ENCODE results near the gene PKD1.

The PKD1 gene

DNA sequence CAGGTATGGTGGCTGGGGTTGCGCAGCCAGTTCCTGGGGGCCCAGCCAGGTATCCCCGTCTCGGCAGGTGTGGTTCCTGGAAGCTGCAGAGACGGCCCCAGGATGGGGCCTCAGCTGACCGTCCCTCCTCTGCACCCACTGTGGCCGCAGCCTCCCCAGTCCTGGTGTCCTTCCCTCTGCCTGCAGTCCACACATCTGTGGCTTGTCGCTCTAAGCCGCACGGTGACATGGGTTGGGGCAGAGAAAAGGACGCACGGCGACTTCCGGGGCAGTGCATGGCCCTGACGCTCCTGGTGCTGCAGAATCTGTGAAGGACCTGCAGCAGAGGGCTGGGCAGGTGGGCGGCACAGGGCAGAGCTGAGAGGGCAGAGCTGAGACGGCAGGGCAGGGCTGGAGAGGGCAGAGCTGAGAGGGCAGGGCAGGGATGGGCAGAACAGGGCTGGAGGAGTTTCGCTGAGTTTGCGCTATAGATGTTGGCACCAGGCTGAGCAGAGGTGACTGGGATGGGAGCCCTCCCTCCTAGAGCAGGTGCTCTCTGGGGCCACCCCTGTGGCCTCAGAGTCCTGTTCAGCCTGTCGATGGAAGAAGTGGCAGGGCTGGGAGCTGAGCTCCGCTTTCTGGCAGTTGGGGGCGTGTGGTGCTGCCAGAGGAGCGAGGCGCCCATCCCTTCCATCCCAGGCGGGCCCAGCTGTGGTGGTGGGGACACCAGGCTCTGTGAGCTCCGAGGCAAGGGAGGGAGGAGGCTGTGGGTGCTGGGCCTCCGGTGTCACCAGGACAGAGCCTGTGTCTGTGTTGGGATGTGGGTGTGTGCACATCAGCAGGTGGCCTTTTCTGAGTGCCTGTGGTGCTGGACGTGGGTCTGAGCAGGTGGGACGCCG lies 64.9 kb downstream of the PKD1 start:
- in situ Hi-C loops (cut with MboI; ENCODE audit: low pct_unique_long_range_greater_than_20kb, low sequenced_read_pairs, unreplicated experiment): no loop called here
- DNase-seq (ENCODE audit: low spot score): no peak

DNA sequence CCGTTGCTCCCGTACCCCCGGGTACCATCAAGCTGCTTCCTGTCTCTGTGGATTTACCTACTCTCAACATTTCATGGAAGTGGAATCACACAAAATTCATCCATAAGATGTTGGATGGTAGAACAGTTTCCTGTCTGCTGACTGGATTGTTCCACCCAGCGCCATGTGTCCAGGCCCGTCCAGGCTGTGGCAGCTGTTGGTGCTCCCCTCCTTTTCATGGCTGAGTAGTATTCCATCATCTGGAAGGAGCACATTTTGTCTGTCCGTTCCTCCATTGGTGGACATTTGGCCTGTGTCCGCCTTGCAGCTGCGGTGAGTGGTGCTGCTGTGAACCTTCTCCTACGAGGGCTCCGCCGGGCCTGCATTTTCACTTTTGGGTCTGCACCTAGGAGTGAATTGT lies 69.6 kb downstream of the PKD1 start:
- TF ChIP-seq, protein P1, sequence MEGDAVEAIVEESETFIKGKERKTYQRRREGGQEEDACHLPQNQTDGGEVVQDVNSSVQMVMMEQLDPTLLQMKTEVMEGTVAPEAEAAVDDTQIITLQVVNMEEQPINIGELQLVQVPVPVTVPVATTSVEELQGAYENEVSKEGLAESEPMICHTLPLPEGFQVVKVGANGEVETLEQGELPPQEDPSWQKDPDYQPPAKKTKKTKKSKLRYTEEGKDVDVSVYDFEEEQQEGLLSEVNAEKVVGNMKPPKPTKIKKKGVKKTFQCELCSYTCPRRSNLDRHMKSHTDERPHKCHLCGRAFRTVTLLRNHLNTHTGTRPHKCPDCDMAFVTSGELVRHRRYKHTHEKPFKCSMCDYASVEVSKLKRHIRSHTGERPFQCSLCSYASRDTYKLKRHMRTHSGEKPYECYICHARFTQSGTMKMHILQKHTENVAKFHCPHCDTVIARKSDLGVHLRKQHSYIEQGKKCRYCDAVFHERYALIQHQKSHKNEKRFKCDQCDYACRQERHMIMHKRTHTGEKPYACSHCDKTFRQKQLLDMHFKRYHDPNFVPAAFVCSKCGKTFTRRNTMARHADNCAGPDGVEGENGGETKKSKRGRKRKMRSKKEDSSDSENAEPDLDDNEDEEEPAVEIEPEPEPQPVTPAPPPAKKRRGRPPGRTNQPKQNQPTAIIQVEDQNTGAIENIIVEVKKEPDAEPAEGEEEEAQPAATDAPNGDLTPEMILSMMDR (IDR thresholded peaks at IDR 0.05; ENCODE audit: extremely low read depth, insufficient read depth, missing control alignments): no peak
- in situ Hi-C loops (cut with MboI; ENCODE audit: low pct_unique_long_range_greater_than_20kb, low sequenced_read_pairs, unreplicated experiment): no loop called here

More for the DNA sequence above, 64.9 kb downstream of the PKD1 start:
- TF ChIP-seq, protein P1 (IDR thresholded peaks at IDR 0.05; ENCODE audit: extremely low read depth, insufficient read depth, missing control alignments): no peak

DNA sequence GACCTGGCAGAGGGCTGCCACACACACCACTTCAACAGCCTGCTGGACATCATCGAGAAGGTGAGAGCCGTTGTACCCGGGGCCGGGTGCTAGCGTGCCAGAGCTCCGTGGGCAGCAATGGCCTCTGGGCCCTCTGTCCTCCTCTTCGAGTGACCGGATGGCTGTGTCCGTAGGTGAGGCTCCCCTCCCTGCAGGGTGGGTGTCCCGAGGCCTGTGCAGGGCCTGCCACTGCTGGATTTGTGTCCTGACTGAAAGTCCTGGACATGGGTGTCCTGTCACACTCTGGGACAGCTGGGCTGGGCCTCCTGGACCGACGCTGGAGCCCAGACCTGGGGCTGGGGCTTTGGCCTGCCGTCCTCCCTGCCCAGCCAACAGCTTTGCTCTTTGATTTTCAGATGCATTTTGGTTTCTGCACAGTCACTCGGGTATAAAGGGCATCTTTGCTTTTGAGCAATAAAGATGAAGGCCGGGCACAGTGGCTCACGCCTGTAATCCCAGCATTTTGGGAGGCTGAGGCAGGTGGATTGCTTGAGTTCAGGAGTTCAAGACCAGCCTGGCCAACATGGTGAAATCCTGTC lies 71.2 kb downstream of the PKD1 start:
- no peak for DNase-seq (ENCODE audit: low spot score)
- in situ Hi-C loops (cut with MboI; ENCODE audit: low pct_unique_long_range_greater_than_20kb, low sequenced_read_pairs, unreplicated experiment): no loop called here
- TF ChIP-seq, protein P1 (IDR thresholded peaks at IDR 0.05; ENCODE audit: extremely low read depth, insufficient read depth, missing control alignments): no peak

More for the DNA sequence above, 69.6 kb downstream of the PKD1 start:
- no peak for DNase-seq (ENCODE audit: low spot score)

DNA sequence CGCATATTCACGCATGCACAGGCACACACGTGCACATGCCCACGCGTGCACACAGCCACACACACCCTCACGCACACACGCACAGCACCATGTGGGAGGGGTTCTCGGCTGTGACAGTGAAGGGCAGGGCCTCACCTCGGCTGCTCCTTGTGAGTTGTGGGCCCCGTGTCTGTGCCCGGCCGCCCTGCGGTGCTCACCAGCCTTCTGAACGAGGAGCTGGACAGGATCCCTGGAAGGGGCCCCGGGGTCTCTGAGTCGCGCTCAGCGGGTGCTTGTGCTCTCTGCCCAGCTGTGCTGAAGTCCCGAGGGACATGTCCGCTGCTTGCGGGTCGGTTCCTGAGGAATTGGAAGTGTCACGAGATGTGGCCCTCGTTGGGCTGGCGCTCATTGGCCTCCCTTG lies 71.8 kb downstream of the PKD1 start:
- no peak for DNase-seq (ENCODE audit: low spot score)
- TF ChIP-seq, protein P1 (IDR thresholded peaks at IDR 0.05; ENCODE audit: extremely low read depth, insufficient read depth, missing control alignments): no peak
- in situ Hi-C loops (cut with MboI; ENCODE audit: low pct_unique_long_range_greater_than_20kb, low sequenced_read_pairs, unreplicated experiment): no loop called here

DNA sequence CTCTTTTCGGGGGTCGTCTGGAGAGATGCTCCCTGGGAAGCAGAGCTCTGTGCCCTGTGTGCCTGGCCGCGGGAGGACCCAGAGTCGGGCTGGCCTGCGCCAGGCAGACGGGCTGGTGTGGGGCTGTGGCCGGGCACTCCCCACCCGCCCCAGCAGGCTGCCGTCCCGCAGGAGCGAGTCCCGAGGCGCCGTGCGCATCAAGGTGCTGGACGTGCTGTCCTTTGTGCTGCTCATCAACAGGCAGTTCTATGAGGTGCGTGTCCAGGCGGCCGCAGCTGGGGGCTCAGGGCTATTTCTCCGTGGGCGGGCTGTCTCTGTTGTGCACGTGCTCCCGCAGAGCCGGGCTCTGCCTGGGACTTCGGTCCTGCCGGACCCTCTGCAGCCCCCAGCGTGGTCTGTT lies 72.9 kb downstream of the PKD1 start:
- no peak for DNase-seq (ENCODE audit: low spot score)
- in situ Hi-C loops (cut with MboI; ENCODE audit: low pct_unique_long_range_greater_than_20kb, low sequenced_read_pairs, unreplicated experiment): no loop called here
- TF ChIP-seq, protein P1 (IDR thresholded peaks at IDR 0.05; ENCODE audit: extremely low read depth, insufficient read depth, missing control alignments): no peak

DNA sequence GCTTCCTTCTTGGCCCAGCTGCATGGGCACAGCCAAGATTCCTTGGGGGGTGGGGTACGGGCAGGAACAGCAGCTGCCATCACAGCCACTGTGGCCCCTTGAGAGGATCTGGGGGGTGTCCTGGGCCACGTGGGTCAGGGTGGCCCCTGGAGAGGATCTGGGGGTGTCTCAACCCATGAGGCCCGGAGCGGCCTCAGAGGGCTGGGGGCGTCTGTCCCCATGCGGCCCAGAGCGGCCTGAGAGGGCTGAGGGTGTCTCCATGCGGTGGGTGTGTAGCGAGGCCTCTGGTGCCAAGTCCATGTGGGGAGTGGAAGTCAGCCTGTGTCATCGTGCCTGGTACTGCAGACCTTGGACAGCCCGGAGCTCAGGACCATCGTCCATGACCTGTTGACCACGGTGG lies 74.2 kb downstream of the PKD1 start:
- in situ Hi-C loops (cut with MboI; ENCODE audit: low pct_unique_long_range_greater_than_20kb, low sequenced_read_pairs, unreplicated experiment): no loop called here
- DNase-seq (ENCODE audit: low spot score): no peak
- TF ChIP-seq, protein P1 (IDR thresholded peaks at IDR 0.05; ENCODE audit: extremely low read depth, insufficient read depth, missing control alignments): no peak

All from GM13977 (cell line).